Right atrium auricular region (tissue), 2 donors: ENCODE results near the gene TESK1. TPM values are rescaled to one million over a fixed set of nuclear protein-coding genes. Genes with fewer than 3 reads are reported as not detected.
"Not testable (repeated sequence)": the region's sequence is repeated elsewhere in the genome, so short reads cannot be mapped to it uniquely, and the experiment has no call there.

ENCODE experiments used
- DNase-seq: peaks from one replicate; pipeline ENCODE4 v3.0.0-alpha.2; 2019; ENCODE audit warnings: low spot score
- H3K27ac ChIP-seq, 2 donors: fragments of 200-600 bp; sonication (generic); 1 replicate in 1 of 2; 2 replicates in 1 of 2; pipeline ENCODE4 v1.5.1; 2016 to 2019
- H3K27me3 ChIP-seq, 2 donors: fragments of 200-600 bp; sonication (generic); one replicate each; pipeline versions ENCODE4 v1.5.1 to v1.6.0; 2017 to 2019
- H3K36me3 ChIP-seq: fragments of 200-600 bp; sonication (generic); one replicate; pipeline ENCODE4 v1.5.1; 2016
- H3K4me1 ChIP-seq, 2 donors: fragments of 200-600 bp; sonication (generic); one replicate each; pipeline versions ENCODE4 v1.5.1 to v1.6.0; 2017 to 2019
- H3K4me3 ChIP-seq, 2 donors: fragments of 200-600 bp; sonication (generic); 1 replicate in 1 of 2; 2 replicates in 1 of 2; pipeline ENCODE4 v1.5.1; 2017 to 2019; ENCODE audit warnings: mild to moderate bottlenecking in 1 of 2, moderate library complexity in 1 of 2
- H3K9me3 ChIP-seq, 2 donors: fragments of 200-600 bp; sonication (generic); one replicate each; pipeline ENCODE4 v1.5.1; 2019
- total RNA-seq, 2 donors: library from RNA; depleted of rRNA; stranded (reverse); fragments of >200 nt; gene quantifications; one replicate each; pipeline ENCODE4 v1.1.0, GENCODE V29; 2016
- TF ChIP-seq, protein P1 (sequence below), 2 donors: fragments of 200-600 bp; sonication (generic); IDR thresholded peaks; one replicate each; pipeline ENCODE4 v1.5.1; 2019; ENCODE audit warnings: antibody characterized with exemption in 2 of 2

Gene TESK1
- total RNA-seq, 2 donors from 2014 or later, result 16.5 to 28.0 TPM

- no peak for DNase-seq
- TF ChIP-seq, protein P1, sequence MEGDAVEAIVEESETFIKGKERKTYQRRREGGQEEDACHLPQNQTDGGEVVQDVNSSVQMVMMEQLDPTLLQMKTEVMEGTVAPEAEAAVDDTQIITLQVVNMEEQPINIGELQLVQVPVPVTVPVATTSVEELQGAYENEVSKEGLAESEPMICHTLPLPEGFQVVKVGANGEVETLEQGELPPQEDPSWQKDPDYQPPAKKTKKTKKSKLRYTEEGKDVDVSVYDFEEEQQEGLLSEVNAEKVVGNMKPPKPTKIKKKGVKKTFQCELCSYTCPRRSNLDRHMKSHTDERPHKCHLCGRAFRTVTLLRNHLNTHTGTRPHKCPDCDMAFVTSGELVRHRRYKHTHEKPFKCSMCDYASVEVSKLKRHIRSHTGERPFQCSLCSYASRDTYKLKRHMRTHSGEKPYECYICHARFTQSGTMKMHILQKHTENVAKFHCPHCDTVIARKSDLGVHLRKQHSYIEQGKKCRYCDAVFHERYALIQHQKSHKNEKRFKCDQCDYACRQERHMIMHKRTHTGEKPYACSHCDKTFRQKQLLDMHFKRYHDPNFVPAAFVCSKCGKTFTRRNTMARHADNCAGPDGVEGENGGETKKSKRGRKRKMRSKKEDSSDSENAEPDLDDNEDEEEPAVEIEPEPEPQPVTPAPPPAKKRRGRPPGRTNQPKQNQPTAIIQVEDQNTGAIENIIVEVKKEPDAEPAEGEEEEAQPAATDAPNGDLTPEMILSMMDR (IDR thresholded peaks at IDR 0.05), result no peak
- no peak overlapping the region for H3K27ac ChIP-seq
- peaks cover 0 to 3% of the 10 kb centered on the region in 2 donors for H3K9me3 ChIP-seq
- no peak overlapping the region for H3K4me3 ChIP-seq
- H3K27me3 ChIP-seq, result no peaks in the 10 kb centered on the region
- no peaks in the 10 kb centered on the region for H3K4me1 ChIP-seq
- H3K36me3 ChIP-seq, result no peaks in the 10 kb centered on the region
Observed at GRCh38 chr9:35574578-35575122, 30.4 kb upstream of the TESK1 start.

- no peaks in the 10 kb centered on the region for H3K36me3 ChIP-seq
- H3K27me3 ChIP-seq, result no peaks in the 10 kb centered on the region
- no peak overlapping the region for H3K4me3 ChIP-seq
- peaks cover 0 to 11% of the 10 kb centered on the region in 2 donors for H3K9me3 ChIP-seq
- H3K27ac ChIP-seq, result no peak overlapping the region
- TF ChIP-seq, protein P1 (IDR thresholded peaks at IDR 0.05), result no peak
- no peaks in the 10 kb centered on the region for H3K4me1 ChIP-seq
- no peak for DNase-seq
Observed at GRCh38 chr9:35575478-35575877, 29.6 kb upstream of the TESK1 start.

GRCh38 chr9:35577486-35577885, 27.6 kb upstream of the TESK1 start:
- Histone ChIP-seq H3K4me3 (no peak overlapping the region), H3K27me3 (no peaks in the 10 kb centered on the region), H3K27ac (no peak overlapping the region), H3K36me3 (no peaks in the 10 kb centered on the region), H3K4me1 (no peaks in the 10 kb centered on the region), H3K9me3 (peaks cover 0 to 13% of the 10 kb centered on the region in 2 donors)
- no peak for DNase-seq
- TF ChIP-seq, protein P1 (IDR thresholded peaks at IDR 0.05), result no peak

DNA sequence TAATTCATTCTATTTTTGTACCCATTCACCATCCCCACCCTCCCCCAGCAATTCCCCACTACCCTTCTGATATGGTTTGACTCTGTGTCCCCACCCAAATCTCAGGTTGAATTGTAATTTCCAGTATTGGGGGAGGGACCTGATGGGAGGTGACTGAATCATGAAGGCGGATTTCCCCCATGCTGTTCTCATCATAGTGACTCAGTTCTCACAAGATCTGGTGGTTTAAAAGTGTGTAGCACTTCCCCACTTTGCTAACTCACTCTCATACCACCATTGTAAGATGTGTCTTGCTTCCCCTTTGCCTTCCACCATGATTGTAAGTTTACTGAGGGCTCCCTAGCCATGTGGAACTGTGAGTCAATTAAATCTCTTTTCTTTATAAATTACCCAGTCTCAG, 25.9 kb upstream of the TESK1 start:
- no peaks in the 10 kb centered on the region for H3K4me1 ChIP-seq

DNA sequence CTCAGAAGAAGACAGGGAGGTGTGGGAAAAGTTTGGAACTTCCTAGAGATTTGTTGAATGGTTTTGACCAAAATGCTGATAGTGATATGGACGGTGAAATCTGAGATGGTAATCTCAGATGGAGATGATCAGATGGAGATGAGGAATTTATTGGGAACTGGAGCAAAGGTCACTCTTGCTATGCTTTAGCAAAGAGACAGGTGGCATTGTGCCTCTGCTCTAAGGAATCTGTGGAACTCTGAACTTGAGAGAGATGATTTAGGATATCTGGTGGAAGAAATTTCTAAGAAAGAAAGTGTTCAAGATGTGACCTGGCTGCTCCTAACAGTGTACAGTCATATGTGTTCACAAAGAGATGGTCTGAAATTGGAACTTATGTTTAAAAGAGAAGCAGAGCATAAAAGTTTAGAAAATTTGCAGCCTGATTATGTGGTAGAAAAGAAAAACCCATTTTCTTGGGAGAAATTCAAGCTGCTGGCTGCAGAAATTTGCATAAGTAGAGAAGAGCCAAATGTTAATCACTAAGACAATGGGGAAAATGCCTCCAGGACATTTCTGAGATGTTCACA, 25.3 kb upstream of the TESK1 start:
- H3K9me3 ChIP-seq, result peaks cover 0 to 13% of the 10 kb centered on the region in 2 donors
- not testable (repeated sequence) for H3K27ac ChIP-seq, DNase-seq, H3K36me3 ChIP-seq, H3K4me1 ChIP-seq, H3K27me3 ChIP-seq, H3K4me3 ChIP-seq

More for the DNA sequence above, 25.9 kb upstream of the TESK1 start:
- Histone ChIP-seq H3K4me3 (no peak overlapping the region), H3K36me3 (no peaks in the 10 kb centered on the region), H3K27ac (no peak overlapping the region), H3K9me3 (peaks cover 0 to 13% of the 10 kb centered on the region in 2 donors), H3K27me3 (no peaks in the 10 kb centered on the region)
- TF ChIP-seq, protein P1 (IDR thresholded peaks at IDR 0.05), result no peak
- no peak for DNase-seq

GRCh38 chr9:35583521-35583920, 21.5 kb upstream of the TESK1 start:
- not testable (repeated sequence) for H3K36me3 ChIP-seq, H3K27me3 ChIP-seq, H3K4me3 ChIP-seq, H3K27ac ChIP-seq, H3K4me1 ChIP-seq, DNase-seq
- H3K9me3 ChIP-seq, result peaks cover 0 to 24% of the 10 kb centered on the region in 2 donors

DNA sequence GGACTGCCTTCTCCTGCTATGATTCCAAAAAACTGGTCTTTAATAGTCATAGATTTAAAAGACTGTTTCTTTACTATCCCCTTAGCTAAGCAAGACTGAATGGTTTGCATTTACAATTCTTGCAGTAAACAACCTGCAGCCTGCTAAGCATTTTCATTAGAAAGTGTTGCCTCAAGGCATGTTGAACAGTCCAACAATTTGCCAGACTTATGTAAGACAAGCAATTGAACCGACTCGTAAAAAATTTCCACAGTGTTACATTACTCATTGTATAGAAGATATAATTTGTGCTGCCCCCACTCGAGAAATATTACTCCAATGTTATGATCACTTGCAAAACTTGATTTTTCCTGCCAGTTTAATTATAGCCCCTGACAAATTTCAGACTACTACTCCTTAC, 20.4 kb upstream of the TESK1 start:
- not testable (repeated sequence) for H3K4me1 ChIP-seq, H3K27me3 ChIP-seq, H3K27ac ChIP-seq, H3K36me3 ChIP-seq, DNase-seq, H3K4me3 ChIP-seq
- peaks cover 0 to 21% of the 10 kb centered on the region in 2 donors for H3K9me3 ChIP-seq

- not testable (repeated sequence) for H3K27me3 ChIP-seq, H3K4me1 ChIP-seq, H3K27ac ChIP-seq, DNase-seq, H3K36me3 ChIP-seq, H3K4me3 ChIP-seq
- H3K9me3 ChIP-seq, result peaks cover 0 to 22% of the 10 kb centered on the region in 2 donors
Observed at GRCh38 chr9:35588506-35588905, 16.6 kb upstream of the TESK1 start.
